Astrocyte (in vitro differentiated cells and primary cell): ENCODE data around the gene HLA-F.

Source experiments
- EZH2 ChIP-seq: IDR thresholded peaks from 2 replicates; pipeline ENCODE4 v1.6.1; 2012; ENCODE audit warnings: mild to moderate bottlenecking, low read length, inconsistent platforms; ENCODE audit not compliant: insufficient read depth
- TF ChIP-seq, protein P1 (sequence below): IDR thresholded peaks from 2 replicates; pipeline ENCODE4 v1.5.1; 2011; ENCODE audit warnings: low read depth, mild to moderate bottlenecking, inconsistent platforms, low read length, moderate library complexity; ENCODE audit not compliant: insufficient read depth

DNA sequence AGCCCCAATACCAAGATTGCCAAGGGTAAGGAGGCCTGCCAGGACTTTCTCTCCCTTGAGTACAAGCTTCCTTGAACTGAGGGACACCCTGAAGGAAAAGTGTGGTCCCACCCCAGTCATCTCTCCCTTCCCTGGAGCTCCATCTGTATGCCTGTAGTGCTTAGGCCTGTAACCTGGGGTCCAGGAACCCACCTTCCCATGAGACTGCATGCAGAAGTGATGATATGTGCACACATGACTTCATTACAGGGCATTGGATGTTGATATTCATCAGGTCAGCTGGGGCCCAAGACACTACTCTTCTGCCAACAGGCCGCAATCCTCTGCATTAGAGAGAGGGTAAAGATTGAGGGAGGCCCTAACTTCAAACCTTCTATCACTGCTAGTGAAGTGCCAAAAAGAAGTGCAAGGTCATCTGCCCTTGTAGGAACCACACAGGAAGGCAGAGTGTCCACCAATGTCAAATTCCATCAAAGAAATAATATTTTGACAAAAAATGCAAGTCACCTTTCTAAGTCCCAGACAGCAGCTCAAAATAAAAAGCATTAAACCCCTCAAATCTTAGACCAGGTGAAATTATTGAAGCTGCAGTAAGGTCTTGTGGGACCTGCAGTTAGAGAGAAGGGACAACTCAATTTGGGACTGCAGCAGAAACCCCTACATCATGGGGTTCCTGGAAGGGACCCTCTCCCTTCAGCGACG is 5.1 kb downstream of the HLA-F start:
- TF ChIP-seq, protein P1, sequence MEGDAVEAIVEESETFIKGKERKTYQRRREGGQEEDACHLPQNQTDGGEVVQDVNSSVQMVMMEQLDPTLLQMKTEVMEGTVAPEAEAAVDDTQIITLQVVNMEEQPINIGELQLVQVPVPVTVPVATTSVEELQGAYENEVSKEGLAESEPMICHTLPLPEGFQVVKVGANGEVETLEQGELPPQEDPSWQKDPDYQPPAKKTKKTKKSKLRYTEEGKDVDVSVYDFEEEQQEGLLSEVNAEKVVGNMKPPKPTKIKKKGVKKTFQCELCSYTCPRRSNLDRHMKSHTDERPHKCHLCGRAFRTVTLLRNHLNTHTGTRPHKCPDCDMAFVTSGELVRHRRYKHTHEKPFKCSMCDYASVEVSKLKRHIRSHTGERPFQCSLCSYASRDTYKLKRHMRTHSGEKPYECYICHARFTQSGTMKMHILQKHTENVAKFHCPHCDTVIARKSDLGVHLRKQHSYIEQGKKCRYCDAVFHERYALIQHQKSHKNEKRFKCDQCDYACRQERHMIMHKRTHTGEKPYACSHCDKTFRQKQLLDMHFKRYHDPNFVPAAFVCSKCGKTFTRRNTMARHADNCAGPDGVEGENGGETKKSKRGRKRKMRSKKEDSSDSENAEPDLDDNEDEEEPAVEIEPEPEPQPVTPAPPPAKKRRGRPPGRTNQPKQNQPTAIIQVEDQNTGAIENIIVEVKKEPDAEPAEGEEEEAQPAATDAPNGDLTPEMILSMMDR = no peak
- TF ChIP-seq EZH2 = no peak
